Suppressor macrophage (primary cell): ENCODE data around the gene GPR82.

Experiments
- DNase-seq, 4 experiments: peaks; one replicate each; pipeline ENCODE4 v3.0.0-alpha.2; 2020 to 2022

GPR82 gene

GRCh38 chrX:41718481-41719235 lies 5.3 kb upstream of the GPR82 start:
- no peak for DNase-seq

GRCh38 chrX:41719610-41720009 lies 4.4 kb upstream of the GPR82 start:
- peak in 3 of 4 experiments; percentile 35 to 66 (median 65) for DNase-seq

- peak in 1 of 4 experiments; percentile 22 for DNase-seq
Observed at GRCh38 chrX:41720125-41720779, 3.7 kb upstream of the GPR82 start.

GRCh38 chrX:41721590-41721989 lies 2.4 kb upstream of the GPR82 start:
- no peak for DNase-seq

GRCh38 chrX:41722214-41722613 lies 1.8 kb upstream of the GPR82 start:
- no peak for DNase-seq

- peak in 3 of 4 experiments; percentile 20 to 58 (median 40) for DNase-seq
Observed at GRCh38 chrX:41722816-41723618, 964 bp upstream of the GPR82 start.

- DNase-seq = no peak
Observed at GRCh38 chrX:41728125-41728524, 4.1 kb downstream of the GPR82 start.

- no peak for DNase-seq
Observed at GRCh38 chrX:41730081-41730480, 6.1 kb downstream of the GPR82 start.

GRCh38 chrX:41732260-41732659 lies 8.3 kb downstream of the GPR82 start:
- no peak for DNase-seq

- no peak for DNase-seq
Observed at GRCh38 chrX:41733939-41734338, 10.0 kb downstream of the GPR82 start.

GRCh38 chrX:41734530-41734929 lies 10.5 kb downstream of the GPR82 start:
- DNase-seq = peak; percentile 17 to 35 (median 28)

- DNase-seq = no peak
Observed at GRCh38 chrX:41737065-41737464, 13.1 kb downstream of the GPR82 start.

- no peak for DNase-seq
Observed at GRCh38 chrX:41739871-41740270, 15.9 kb downstream of the GPR82 start.

GRCh38 chrX:41750716-41751115 lies 26.7 kb downstream of the GPR82 start:
- no peak for DNase-seq

- DNase-seq = no peak
Observed at GRCh38 chrX:41758401-41758800, 34.4 kb downstream of the GPR82 start.

GRCh38 chrX:41759817-41760216 lies 35.8 kb downstream of the GPR82 start:
- DNase-seq = peak; percentile 26 to 67 (median 48)

GRCh38 chrX:41761169-41761568 lies 37.2 kb downstream of the GPR82 start:
- DNase-seq = no peak

- no peak for DNase-seq
Observed at GRCh38 chrX:41761702-41762101, 37.7 kb downstream of the GPR82 start.

- DNase-seq = no peak
Observed at GRCh38 chrX:41779030-41779564, 55.1 kb downstream of the GPR82 start.
